GM04504 (cell line): Measurements from ENCODE around the gene FANCE.

Source experiments
- DNase-seq: peaks from one replicate; pipeline ENCODE4 v3.0.0-alpha.2; 2012; ENCODE audit warnings: low read depth

FANCE gene

DNA sequence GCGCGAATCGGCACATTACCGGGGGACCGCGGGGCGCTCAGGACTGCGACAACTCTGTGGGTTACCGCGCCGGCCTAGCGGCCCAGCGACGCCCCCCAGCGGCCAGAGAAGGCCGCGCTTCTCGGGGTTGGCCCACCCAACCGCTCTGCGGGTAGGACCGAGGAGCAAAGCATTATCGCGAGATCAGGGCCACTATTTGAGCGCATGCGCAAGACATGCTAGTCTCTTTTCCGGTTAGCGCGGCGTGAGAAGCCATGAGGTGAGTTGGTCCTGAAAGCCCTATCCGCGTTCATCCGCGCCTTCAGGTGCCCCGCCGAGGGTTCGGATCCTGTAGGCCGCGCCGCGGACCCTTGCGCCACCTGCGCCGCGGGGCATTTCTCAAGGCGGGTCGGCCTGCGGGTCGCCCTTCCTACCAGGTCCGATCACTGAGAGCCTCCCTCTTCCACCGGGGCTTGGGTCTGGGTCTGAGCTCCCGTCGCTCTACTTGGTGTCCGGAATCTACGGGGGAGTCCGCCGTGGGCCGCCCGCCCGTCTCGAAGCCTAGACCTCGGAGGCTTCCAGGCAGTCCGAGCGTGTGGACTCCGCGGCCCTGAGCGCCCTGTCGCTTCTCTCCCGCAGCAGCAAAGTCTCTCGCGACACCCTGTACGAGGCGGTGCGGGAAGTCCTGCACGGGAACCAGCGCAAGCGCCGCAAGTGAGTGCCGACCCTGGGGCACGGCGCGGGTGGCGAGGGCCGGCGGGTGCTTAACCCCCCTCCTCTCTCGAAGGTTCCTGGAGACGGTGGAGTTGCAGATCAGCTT lies 16.2 kb downstream of the FANCE start, which contains the start of gene RPL10A:
RPL10A (plus strand) TSS at position 221 of the 799 bp plus-strand sequence; CDS start at position 255, 34 bp downstream.
- peak; percentile 94 for DNase-seq

DNA sequence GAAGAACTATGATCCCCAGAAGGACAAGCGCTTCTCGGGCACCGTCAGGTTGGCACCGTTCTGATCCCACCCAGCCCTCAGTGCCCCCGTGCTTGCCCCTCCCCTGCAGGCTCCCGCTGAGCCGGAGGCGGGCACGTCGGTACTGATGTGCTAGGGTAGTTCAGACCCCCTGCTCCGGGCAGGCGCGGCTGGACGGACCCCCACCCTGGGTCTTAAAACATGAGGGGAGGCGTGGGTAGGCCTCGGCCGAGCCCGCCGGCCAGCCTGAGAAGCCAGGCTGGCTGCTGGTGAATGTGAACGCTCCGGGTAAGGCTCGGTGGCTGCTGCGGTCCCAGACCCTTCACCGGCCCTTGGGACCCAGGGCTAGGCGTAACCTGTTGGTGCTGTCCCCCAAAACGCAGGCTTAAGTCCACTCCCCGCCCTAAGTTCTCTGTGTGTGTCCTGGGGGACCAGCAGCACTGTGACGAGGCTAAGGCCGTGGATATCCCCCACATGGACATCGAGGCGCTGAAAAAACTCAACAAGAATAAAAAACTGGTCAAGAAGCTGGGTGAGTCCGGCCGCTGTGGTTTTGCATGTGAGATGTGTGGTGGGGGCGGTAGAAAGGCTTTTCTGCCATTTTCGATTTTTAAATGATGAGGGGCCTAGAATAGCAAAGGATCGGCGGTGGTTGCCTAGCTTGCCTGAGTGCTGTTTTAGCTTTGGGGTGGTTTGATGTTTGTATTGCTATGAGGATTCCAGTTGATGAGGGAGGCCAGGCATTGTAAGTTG lies 17.0 kb downstream of the FANCE start:
- no peak for DNase-seq

DNA sequence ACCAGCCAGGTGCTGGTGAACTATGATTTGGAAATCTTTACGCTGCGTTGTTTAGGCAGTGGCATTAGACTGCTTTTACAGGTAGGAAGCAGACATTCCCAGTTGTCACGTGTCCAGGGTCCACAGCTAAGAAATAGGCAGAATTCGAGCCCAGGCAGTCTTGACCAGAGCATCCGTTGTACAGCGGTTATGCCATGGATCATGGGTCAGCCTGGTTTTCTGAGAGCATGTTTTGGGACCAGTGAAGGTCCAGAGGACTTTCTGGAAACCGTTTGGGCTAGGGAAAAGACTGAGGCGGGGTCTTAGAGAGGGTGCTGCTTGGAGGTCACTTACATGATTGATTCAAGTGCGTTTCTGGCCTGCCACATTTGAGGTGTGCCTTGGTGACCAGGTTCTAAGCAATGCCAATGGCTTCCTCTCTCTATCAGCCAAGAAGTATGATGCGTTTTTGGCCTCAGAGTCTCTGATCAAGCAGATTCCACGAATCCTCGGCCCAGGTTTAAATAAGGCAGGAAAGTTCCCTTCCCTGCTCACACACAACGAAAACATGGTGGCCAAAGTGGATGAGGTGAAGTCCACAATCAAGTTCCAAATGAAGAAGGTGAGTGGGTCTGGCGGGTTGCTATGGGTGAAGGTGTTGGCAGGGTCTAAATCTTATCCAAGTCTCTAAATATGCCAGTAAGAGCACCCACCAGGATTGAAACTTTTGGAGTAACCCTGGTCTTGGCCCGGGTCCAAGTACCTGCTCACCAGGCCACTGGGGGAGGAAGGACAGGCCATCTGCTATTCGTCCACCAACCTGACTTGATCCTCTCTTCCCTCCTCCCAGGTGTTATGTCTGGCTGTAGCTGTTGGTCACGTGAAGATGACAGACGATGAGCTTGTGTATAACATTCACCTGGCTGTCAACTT lies 17.9 kb downstream of the FANCE start:
- no peak for DNase-seq

DNA sequence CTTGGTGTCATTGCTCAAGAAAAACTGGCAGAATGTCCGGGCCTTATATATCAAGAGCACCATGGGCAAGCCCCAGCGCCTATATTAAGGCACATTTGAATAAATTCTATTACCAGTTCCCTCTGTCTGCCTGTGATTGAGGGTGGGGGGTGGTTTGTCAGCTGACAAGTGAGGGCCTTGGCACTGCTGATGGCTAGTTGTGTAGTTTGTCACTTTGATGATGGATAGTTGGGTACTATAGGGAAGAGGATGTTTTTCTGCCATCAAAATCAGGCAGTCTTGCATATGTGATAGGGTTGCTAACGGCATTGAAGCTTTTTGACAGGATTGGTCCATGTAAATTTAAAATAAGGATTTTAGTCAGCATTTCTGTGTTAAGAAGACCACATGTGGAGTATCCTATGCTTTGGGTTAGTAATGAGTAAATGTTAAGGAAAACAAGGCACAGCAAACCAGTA lies 18.6 kb downstream of the FANCE start:
- DNase-seq, result no peak

DNA sequence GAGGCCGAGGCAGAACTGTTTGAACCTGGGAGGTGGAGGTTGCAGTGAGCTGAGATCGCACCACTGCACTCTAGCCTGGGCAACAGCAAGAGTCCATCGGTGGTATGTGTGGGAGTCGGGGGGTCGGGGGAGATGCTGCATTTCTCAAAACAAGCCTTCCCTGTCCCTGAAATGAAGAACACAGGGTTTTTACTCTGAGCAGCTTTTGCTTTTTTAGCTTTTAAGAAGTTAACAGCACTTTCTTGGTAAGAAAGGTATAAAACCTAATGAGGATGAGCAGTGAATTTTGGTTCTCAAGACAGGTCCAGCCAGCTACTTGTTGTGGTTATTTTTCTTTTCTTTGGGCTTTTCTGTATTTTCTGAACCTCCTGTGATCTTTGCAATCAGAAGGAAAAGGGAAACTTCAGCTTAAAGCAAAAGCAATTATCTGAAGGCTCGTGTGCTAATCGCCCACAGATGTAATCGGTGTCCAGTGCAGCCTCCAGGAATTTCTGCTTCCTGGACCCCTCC lies 19.8 kb downstream of the FANCE start:
- no peak for DNase-seq

DNA sequence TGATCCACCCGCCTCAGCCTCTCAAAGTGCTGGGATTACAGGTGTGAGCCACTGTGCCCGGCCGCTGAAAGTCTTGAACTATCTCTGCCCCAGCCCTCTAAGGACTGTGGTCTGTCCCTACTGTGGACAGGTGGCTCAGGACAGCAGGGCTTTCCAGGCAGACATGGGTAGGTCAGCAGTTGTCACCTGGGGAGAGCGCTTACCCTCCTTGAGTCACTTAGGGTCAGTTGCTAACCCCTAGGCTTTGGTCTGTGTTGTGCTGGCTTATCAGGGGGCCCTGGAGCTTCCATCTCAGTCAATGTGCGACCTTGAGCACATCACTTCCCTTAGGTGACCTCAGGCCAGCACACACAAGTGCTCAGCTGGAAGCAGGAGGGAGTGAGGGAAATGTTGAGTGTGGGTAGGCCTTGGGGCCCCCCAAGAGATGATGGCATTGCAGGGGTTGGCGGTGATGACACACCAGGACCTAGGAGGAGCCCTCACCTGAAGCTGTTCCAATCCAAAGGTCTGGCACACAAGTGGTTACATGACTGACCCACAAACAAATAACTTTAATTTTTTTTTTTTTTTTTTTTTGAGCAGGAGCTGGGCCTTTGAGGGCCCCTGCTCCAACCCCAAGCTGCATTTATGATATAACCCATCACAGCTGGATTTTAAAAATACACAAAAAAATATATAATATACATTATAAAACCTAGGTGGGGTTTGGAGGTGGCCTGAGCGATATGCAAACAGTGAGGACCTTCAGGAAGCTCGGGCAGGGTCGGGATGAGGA lies 21.1 kb downstream of the FANCE start:
- no peak for DNase-seq

DNA sequence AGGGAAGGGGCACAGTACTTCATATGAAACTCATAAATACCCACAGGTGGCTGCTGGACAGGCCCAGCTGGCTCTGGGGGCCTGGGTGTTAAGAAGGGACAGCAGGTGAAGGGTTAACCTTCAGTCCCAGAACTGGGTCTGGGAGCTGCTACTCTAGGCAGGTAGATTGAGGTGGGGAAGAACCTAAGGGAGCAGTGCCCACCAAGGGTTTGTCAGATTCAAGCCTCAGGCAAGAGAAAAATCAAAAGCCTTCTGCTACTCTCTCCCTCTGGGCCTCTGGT lies 21.7 kb downstream of the FANCE start:
- no peak for DNase-seq

DNA sequence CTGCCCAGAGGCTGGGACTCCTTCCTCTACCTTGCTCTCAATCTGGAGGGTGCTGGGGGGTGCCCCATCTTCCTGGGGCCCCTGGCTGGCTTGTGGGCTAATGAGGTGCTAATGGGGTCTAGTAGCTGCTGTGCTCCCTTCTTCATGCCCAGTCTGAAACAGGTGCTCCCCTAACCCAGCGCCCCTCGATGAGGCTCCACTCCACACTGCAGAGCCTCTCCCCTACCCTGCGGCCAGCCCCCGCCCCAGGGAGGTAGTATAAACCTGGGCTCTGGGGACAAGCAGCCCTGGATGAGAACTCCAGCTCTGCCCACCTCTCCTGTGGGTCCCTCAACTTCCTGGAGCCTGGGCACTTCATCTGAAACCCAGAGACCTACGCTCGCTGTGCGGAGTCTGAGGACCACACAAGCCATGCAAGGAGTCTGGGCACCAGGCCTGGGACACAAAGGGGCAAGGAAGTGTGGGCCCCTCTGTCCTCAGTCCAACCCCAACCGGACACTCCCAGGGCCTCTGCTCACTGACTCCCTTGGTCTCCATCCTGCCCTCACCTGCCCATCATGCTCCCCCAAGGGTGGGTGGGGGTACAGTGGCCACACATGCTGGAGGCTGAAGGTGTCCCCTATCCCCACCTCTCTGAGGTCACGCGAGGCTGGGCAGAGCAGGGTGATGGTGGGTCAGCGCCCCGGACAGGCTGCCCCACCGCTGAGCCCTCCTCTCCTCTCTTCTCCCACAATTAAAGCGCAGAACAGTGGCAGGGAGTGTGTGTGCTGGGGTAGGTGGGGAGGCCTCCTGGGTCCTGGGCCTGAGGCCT lies 22.2 kb downstream of the FANCE start:
- no peak for DNase-seq

DNA sequence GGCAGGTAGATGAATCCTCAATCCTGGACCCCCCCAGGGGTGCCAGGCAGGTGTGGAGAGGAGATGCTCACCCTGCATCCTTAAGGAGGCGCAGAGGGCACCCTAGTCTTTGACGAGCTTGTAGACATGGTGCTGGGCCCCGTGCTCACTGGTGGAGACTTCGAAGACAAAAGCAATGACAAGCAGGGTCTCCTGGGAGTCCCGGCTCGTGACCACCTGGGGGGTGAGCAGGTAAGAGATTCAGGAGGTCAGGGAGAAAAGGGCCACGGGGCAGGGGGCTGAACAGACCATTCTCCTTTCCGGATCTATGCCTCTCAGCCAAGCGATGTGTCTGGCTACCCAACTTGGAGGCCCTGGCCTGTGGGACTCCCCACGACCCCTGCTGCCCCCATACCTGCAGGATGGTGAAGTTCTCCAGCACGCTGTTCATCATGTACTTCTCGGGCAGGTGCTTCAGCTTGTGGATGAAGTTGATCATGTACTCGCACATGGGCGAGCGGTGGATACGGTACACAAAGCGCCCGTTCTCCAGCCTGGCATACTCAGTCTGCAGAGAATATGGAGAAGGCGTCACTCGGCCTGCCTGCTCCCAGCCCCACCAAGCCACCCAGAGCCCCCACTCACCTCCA lies 22.9 kb downstream of the FANCE start:
- no peak for DNase-seq

DNA sequence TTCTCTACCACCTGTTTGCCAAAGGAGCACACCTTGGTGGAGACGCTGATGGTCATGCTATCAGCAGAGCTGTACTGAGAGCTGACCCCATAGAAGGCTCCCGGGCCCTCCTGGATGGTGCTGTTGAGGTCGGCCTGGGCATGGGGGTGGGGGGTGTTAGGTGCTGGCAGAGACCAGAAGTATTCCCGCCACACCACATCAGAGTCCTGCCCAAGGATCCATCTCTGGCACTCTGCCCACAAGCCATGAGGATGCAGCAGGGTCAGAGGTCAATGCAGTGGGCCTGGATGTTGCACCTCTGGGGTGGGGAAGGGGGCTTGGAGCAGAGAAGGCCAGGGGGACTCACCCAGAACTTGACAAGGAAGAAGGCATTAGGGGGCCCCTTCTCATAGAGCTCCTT lies 23.4 kb downstream of the FANCE start:
- DNase-seq, result no peak

DNA sequence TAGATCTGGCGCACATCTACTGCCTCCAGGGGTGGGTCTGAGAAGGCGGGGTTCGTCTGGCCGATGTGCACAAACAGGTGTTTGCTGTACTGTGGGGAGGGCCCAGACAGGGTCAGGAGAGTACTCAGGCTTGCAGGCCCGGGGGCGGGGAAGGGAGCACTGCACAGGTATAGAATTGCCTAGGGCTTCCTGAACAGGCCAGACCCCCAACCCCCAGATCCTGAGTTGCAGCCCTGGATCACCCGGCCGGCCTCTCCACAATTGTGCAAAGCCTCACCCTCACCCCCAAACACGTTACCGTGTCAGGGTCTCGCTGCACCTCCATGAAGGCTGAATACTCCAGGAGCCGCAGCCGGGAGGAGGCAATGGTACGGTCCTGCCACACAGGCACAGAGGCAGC lies 23.9 kb downstream of the FANCE start:
- DNase-seq, result no peak

DNA sequence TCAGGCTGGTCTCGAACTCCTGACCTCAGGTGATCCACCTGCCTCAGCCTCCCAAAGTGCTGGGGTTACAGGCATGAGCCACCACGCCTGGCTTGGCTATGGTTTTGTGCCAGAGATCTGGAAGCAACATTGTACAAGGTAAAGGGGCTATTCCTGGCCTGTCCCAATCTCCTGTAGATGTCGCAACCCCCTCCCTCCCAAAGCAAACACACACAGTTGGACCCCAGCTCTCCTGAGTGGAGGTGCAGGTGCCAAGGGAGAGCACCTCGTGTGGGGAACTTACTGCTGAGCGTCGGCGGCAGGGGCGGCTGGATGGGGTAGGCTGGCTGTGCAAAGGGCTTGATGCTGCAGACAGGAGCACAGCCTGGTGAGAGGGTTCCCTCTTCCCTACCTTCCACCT lies 24.9 kb downstream of the FANCE start:
- no peak for DNase-seq

DNA sequence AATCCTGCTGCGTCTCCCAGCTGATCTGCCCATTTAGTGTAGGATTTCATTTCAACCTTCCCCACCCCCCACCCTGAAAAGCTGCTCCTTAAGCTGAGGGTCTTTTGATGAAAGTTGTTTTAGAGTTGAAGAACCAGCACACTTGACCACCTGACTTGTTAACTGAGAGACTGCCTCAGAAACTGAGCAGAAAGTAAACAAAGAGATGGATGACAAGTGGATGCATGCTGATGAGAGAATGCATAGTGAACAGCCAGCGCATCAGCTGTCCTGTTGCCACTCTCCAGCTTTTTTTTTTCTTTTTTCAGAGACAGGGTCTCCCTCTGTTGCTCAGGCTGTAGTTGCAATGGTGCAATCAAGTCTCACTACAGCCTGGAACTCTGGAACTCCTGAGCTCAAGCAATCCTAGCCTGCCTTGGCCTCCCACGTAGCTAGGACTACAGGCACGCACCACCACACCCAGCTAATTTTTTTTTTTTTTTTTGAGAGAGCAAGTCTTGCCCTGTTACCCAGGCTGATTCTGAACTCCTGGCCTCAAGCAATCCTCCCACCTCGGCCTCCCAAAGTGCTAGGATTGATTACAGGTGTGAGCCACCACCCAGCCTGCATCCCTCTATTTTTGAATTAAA lies 25.5 kb downstream of the FANCE start:
- DNase-seq, result no peak

DNA sequence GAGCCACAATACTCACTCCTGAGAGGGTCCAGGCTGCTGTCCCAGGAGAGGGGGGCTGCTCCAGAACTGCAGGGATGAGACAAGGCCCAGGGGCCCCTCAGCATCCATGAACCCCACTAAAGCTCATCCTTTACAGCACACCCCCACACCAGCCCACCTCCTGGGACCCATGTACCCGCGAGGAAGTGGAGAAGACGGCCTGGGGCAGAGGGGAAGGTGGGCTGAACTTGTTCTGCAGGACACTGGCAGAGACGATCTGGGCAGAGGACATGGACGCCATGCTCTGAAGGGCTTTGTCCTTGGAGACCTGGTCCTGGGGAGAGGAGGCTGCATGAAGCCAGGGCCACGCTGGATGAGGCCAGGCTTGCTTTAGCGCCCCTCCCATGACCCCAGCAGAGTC lies 26.1 kb downstream of the FANCE start:
- DNase-seq, result no peak

DNA sequence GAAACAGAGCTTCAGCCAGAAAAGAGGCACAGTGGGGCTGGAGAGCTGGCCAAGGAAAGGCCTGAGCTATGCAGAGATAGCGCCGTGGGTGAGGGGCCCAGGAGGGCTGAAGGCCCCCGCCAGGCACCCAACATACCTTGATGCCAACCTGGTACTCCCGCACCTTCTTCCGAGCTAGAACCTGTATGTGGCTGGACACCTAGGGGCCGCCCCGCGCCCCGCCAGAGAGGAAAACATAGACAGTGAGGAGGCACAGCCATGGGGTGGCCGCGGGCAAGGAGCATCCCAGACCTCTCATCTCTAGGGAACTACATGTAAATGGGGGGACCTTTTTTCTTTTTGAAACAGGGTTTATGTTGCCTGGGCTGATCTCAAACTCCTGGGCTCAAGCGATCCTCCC lies 28.0 kb downstream of the FANCE start:
- no peak for DNase-seq

DNA sequence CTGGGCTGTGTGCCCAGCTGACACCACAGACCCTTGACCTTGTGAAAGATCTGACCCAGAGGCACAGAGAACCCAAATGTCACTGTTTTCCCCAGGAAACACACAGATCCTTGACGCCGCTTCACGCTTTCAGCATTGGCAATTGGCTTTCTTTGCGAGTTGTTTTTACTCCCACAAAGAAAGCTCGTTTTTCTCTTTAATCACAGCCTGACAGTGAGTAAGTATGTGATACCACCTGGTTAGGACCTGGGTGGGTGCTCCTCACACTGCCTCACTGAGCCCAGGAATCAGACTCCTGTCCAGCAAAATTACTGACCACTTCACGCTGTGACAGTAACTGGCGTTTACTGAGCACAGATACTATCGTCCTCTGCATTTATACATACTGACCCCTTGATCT lies 29.1 kb downstream of the FANCE start:
- DNase-seq, result no peak

DNA sequence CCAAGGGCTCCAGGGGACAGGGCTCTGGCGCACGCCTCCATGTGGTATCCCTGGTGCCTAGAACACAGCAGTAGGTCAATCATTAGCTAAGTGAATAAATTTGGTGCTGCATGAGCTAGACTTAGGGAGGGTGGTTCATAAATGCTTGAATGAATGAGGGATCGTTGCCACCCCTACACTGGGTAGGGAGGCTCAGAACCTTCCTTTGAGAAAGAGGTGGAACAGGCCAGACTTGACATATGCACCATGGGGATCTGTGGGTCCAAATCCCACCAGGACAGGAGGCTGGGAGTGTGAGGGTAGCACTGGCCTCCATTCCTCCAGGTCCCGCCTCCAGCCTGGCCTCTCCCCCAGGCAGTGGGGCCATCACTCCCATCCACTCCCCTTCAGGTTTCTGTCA lies 30.9 kb downstream of the FANCE start:
- no peak for DNase-seq

DNA sequence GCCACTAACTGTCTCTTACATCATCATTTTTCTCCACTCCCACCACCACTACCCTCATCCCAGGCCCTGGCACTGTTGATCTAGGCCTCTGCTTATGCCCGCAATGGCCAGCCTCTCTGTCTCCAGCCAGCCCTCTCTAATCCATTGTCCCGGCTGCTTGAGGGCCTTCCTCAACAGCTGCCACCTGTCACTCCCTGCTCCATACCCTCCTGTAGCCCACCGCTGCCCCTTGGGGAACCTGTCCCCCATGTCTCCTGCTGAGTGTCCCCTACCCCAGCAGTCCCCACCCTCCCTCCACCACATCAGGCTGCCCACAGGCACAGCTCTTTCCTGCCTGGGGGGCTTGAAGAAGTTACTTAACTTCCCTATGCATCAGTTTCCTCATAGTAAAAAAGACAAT lies 31.4 kb downstream of the FANCE start:
- no peak for DNase-seq

DNA sequence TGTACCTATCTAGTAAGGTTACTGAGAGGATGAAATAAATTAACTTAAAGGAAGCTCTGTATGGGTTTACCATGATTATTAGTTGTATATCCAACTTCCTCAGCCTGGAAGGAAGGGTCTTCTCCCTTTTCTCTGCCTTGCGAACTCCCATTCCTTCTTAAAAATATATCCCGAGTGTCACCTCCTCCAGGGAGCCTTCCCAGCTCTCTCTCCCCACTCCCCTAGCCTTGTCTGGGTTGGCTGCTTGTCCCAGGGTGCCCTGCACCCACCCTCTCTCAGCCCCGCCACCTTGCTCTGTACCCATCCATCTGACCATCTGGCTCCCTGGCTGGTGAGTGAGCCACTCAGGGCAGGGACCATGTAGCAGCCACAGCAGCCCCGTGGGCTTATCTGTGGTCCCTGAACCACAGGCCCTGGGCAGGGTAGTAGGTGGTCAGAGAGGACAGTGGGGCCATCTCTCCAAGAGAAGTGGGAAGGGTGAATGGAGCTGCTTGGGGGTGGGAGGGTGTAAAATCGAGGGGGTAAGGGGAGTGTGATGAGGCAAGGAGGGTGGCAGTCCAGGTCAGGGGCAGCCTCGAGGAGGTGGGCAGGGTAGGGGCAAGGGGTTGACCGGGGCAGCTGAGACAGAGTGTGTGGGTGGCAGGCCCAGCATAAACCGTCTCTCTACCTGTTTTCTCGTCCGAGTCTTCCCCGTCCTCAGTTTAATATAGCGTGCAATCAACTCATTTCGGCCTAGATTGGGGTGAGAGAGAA lies 31.9 kb downstream of the FANCE start:
- no peak for DNase-seq
